DOHH2 (cell line): ENCODE data around the gene MYO1C.

ENCODE experiments used
- H3F3A ChIP-seq: fragments of 200-600 bp; sonication (generic), shearing (Covaris generic); 2 replicates; pipeline ENCODE4 v1.6.0; 2016; ENCODE audit warnings: antibody characterized with exemption, mild to moderate bottlenecking; ENCODE audit not compliant: control insufficient read depth, insufficient read depth
- H3K27ac ChIP-seq: fragments of 200-600 bp; sonication (generic); 2 replicates; pipeline ENCODE4 v1.5.1; 2014; ENCODE audit warnings: low read depth, mild to moderate bottlenecking, low read length, moderate library complexity
- H3K27me3 ChIP-seq: fragments of 200-600 bp; sonication (generic); 2 replicates; pipeline ENCODE4 v1.6.1; 2014; ENCODE audit warnings: mild to moderate bottlenecking, low read length, mixed read lengths; ENCODE audit not compliant: control insufficient read depth
- H3K36me3 ChIP-seq: fragments of 200-600 bp; sonication (generic); 2 replicates; pipeline ENCODE4 v1.6.1; 2014; ENCODE audit warnings: mild to moderate bottlenecking, low read length, moderate library complexity, mixed read lengths; ENCODE audit not compliant: control insufficient read depth
- H3K4me1 ChIP-seq: fragments of 200-600 bp; sonication (generic); 2 replicates; pipeline ENCODE4 v1.6.1; 2014; ENCODE audit warnings: mild to moderate bottlenecking, low read length, mixed read lengths; ENCODE audit not compliant: control insufficient read depth
- H3K4me2 ChIP-seq: fragments of 200-600 bp; sonication (generic); 2 replicates; pipeline ENCODE4 v1.6.0; 2014; ENCODE audit warnings: mild to moderate bottlenecking, low read length, moderate library complexity
- H3K4me3 ChIP-seq: fragments of 200-600 bp; sonication (generic); 2 replicates; pipeline ENCODE4 v1.5.1; 2014; ENCODE audit warnings: mild to moderate bottlenecking, low read length, mixed read lengths
- H3K79me2 ChIP-seq: fragments of 200-600 bp; sonication (generic); 2 replicates; pipeline ENCODE4 v1.6.1; 2014; ENCODE audit warnings: mild to moderate bottlenecking, low read length, mixed read lengths; ENCODE audit not compliant: control insufficient read depth
- H3K9me2 ChIP-seq: fragments of 200-600 bp; sonication (generic); replicated peaks from 2 replicates; pipeline ENCODE4 v1.6.1; 2014; ENCODE audit warnings: mild to moderate bottlenecking, low read length, mixed read lengths; ENCODE audit not compliant: control insufficient read depth
- H3K9me3 ChIP-seq: fragments of 200-600 bp; sonication (generic); 2 replicates; pipeline ENCODE4 v1.6.1; 2014; ENCODE audit warnings: antibody characterized with exemption, low read length, mixed read lengths; ENCODE audit not compliant: control insufficient read depth, insufficient read depth
- H4K20me1 ChIP-seq: fragments of 200-600 bp; sonication (generic); 2 replicates; pipeline ENCODE4 v1.6.0; 2014; ENCODE audit warnings: low read depth, mild to moderate bottlenecking, antibody characterized with exemption, low read length, moderate library complexity; ENCODE audit not compliant: control insufficient read depth, insufficient read depth
- CTCF ChIP-seq: fragments of 200-600 bp; sonication (generic); IDR thresholded peaks from one replicate; pipeline ENCODE4 v1.5.1; 2014; ENCODE audit warnings: antibody characterized with exemption, mild to moderate bottlenecking, low read depth, low read length; ENCODE audit not compliant: poor library complexity, severe bottlenecking
- EZH2phosphoT487 ChIP-seq: fragments of 200-600 bp; sonication (generic); IDR thresholded peaks from 2 replicates; pipeline ENCODE4 v1.6.1; 2017; ENCODE audit warnings: borderline replicate concordance, mild to moderate bottlenecking, antibody characterized with exemption, low read length, moderate library complexity, mixed read lengths

Gene MYO1C

GRCh38 chr17:1482680-1483079 lies 9.8 kb downstream of the MYO1C start:
- Histone ChIP-seq H4K20me1 (no peaks in the 10 kb centered on the region), H3K4me3 (no peak overlapping the region), H3K4me2 (no peak overlapping the region), H3K79me2 (peaks cover 2% of the 10 kb centered on the region; the same call in 1 of the 2 replicates), H3K27ac (no peak overlapping the region), H3K27me3 (no peaks in the 10 kb centered on the region), H3K4me1 (peaks cover 32% of the 10 kb centered on the region), H3K9me3 (no peaks in the 10 kb centered on the region), H3K36me3 (peaks cover 12% of the 10 kb centered on the region; the same call in 1 of the 2 replicates), H3K9me2 (no peaks in the 10 kb centered on the region), H3F3A (peaks cover 12% of the 10 kb centered on the region)
- no peak for TF ChIP-seq CTCF
- no peak for TF ChIP-seq EZH2phosphoT487

GRCh38 chr17:1481736-1482135 lies 10.8 kb downstream of the MYO1C start:
- no peak for TF ChIP-seq EZH2phosphoT487
- TF ChIP-seq CTCF: no peak
- Histone ChIP-seq H3K9me2 (no peaks in the 10 kb centered on the region), H3K27ac (no peak overlapping the region), H3K79me2 (peaks cover 2% of the 10 kb centered on the region; the same call in 1 of the 2 replicates), H4K20me1 (no peaks in the 10 kb centered on the region), H3K36me3 (peaks cover 13% of the 10 kb centered on the region; the same call in 1 of the 2 replicates), H3K4me3 (no peak overlapping the region), H3K27me3 (no peaks in the 10 kb centered on the region), H3F3A (peaks cover 5% of the 10 kb centered on the region), H3K9me3 (no peaks in the 10 kb centered on the region), H3K4me1 (peaks cover 22% of the 10 kb centered on the region), H3K4me2 (no peak overlapping the region)

- Histone ChIP-seq H3K4me1 (peaks cover 14% of the 10 kb centered on the region), H3K4me3 (no peak overlapping the region)
Observed at GRCh38 chr17:1480747-1481465, 11.6 kb downstream of the MYO1C start.

More at GRCh38 chr17:1480747-1481465, 11.6 kb downstream of the MYO1C start:
- Histone ChIP-seq H3F3A (no peaks in the 10 kb centered on the region; the same call in 1 of the 2 replicates), H3K9me3 (no peaks in the 10 kb centered on the region), H3K27me3 (no peaks in the 10 kb centered on the region), H3K79me2 (no peaks in the 10 kb centered on the region; the same call in 1 of the 2 replicates), H3K36me3 (peaks cover 13% of the 10 kb centered on the region; the same call in 1 of the 2 replicates), H4K20me1 (no peaks in the 10 kb centered on the region), H3K27ac (no peak overlapping the region), H3K9me2 (no peaks in the 10 kb centered on the region), H3K4me2 (no peak overlapping the region)
- TF ChIP-seq EZH2phosphoT487 (no peak), CTCF (no peak)
